Endothelial cell of umbilical vein (primary cell): ENCODE results near the gene ZFYVE26. TPM values are rescaled to one million over a fixed set of nuclear protein-coding genes. Genes with fewer than 3 reads are reported as not detected.

ENCODE experiments used
- BruUV-seq: library from RNA; stranded (reverse); fragments of 400-500 nt; replicated peaks from 2 replicates; lab custom pipeline; 2021; lab: Mats Ljungman, UMichigan
- CTCF ChIA-PET: fragments of 300-600, 350-600 bp; sonication (Branson Sonifier 250); formaldehyde crosslinking; loops from one replicate; lab custom pipeline; 2021; ENCODE audit warnings: antibody characterized with exemption, inconsistent platforms; lab: Charles Lee
- POLR2A ChIA-PET: fragments of 300-600, 350-600 bp; sonication (Branson Sonifier 250); formaldehyde crosslinking; loops from one replicate; lab custom pipeline; 2021; ENCODE audit warnings: antibody characterized with exemption, inconsistent platforms; lab: Charles Lee
- DNase-seq: peaks from one replicate; pipeline ENCODE4 v3.0.0-alpha.2; 2011; ENCODE audit warnings: low read depth, low spot score
- FAIRE-seq: peaks from 2 replicates; lab custom pipeline; 2011; peaks lifted over from hg19 to GRCh38; lab: Jason Lieb, UNC
- H2AFZ ChIP-seq: 2 replicates; pipeline ENCODE4 v1.6.0; 2012; ENCODE audit warnings: low read depth, low read length, control low read depth, inconsistent platforms
- H3K27ac ChIP-seq: 2 replicates; pipeline ENCODE4 v1.5.1; 2011; ENCODE audit warnings: low read depth, mild to moderate bottlenecking, control low read depth, low read length, moderate library complexity; ENCODE audit not compliant: insufficient read depth
- H3K27me3 ChIP-seq, 2 experiments: 2 replicates each; pipeline versions ENCODE4 v1.6.0 to v1.6.1; 2011; ENCODE audit warnings: low read length in 2 of 2, mixed read lengths in 1 of 2; ENCODE audit not compliant: control insufficient read depth in 2 of 2, insufficient read depth in 2 of 2
- H3K36me3 ChIP-seq, 2 experiments: 2 replicates in 1 of 2; 3 replicates in 1 of 2; pipeline ENCODE4 v1.5.1; 2011; ENCODE audit warnings: low read length in 2 of 2, mild to moderate bottlenecking in 1 of 2, moderate library complexity in 1 of 2; ENCODE audit not compliant: control insufficient read depth in 2 of 2, insufficient read depth in 2 of 2; ENCODE audit errors: extremely low read depth in 1 of 2
- H3K4me1 ChIP-seq: 3 replicates; pipeline ENCODE4 v1.5.1; 2011; ENCODE audit warnings: mild to moderate bottlenecking, low read length; ENCODE audit not compliant: control insufficient read depth, insufficient read depth; ENCODE audit errors: extremely low read depth
- H3K4me2 ChIP-seq: 2 replicates; pipeline ENCODE4 v1.6.1; 2011; ENCODE audit warnings: low read length, control low read depth, mixed read lengths; ENCODE audit not compliant: insufficient read depth
- H3K4me3 ChIP-seq, 3 experiments: fragments of 200-600 bp in 1 of 3; sonication (generic), shearing (Covaris generic) in 1 of 3; replicated peaks in 1 of 3; 2 replicates each; pipeline ENCODE4 v1.5.1; 2011 to 2016; ENCODE audit warnings: control low read depth in 3 of 3, low read length in 3 of 3, mild to moderate bottlenecking in 2 of 3, inconsistent platforms in 1 of 3, low read depth in 1 of 3, moderate library complexity in 1 of 3; ENCODE audit not compliant: insufficient read depth in 1 of 3
- H3K79me2 ChIP-seq: 2 replicates; pipeline ENCODE4 v1.6.0; 2012; ENCODE audit warnings: low read length, inconsistent platforms; ENCODE audit not compliant: control insufficient read depth, insufficient read depth
- H3K9ac ChIP-seq: replicated peaks from 2 replicates; pipeline ENCODE3; 2011; ENCODE audit warnings: low read length, control low read depth; ENCODE audit not compliant: insufficient read depth; ENCODE audit errors: extremely low read depth
- H3K9me1 ChIP-seq: replicated peaks from 3 replicates; pipeline ENCODE4 v1.6.0; 2011; ENCODE audit warnings: mild to moderate bottlenecking, low read length; ENCODE audit not compliant: control insufficient read depth, insufficient read depth; ENCODE audit errors: extremely low read depth
- H3K9me3 ChIP-seq: replicated peaks from 2 replicates; pipeline ENCODE4 v1.5.1; 2012; ENCODE audit warnings: low read length, inconsistent platforms; ENCODE audit not compliant: control insufficient read depth, insufficient read depth
- H4K20me1 ChIP-seq: replicated peaks from 2 replicates; pipeline ENCODE3; 2011; ENCODE audit warnings: mild to moderate bottlenecking, low read length; ENCODE audit not compliant: control insufficient read depth, insufficient read depth; ENCODE audit errors: extremely low read depth
- EZH2 ChIP-seq: IDR thresholded peaks from 2 replicates; pipeline ENCODE4 v1.6.1; 2012; ENCODE audit warnings: borderline replicate concordance, low read depth, mild to moderate bottlenecking, moderate library complexity, low read length, inconsistent platforms; ENCODE audit not compliant: severe bottlenecking
- FOS ChIP-seq: IDR thresholded peaks from 2 replicates; pipeline ENCODE4 v1.6.1; 2011; ENCODE audit warnings: mild to moderate bottlenecking, low read length, moderate library complexity, borderline replicate concordance; ENCODE audit not compliant: insufficient read depth
- JUN ChIP-seq: IDR thresholded peaks from 2 replicates; pipeline ENCODE4 v1.6.1; 2011; ENCODE audit warnings: borderline replicate concordance, low read depth; ENCODE audit not compliant: insufficient read length, insufficient read depth
- MYC ChIP-seq: IDR thresholded peaks from one replicate; pipeline ENCODE4 v1.6.1; 2011; ENCODE audit warnings: mild to moderate bottlenecking, low read depth, low read length
- POLR2A ChIP-seq: IDR thresholded peaks from 2 replicates; pipeline ENCODE4 v1.6.1; 2012; ENCODE audit warnings: low read depth, mild to moderate bottlenecking, control low read depth, low read length
- POLR2AphosphoS5 ChIP-seq: IDR thresholded peaks from 2 replicates; pipeline ENCODE4 v1.6.1; 2012; ENCODE audit warnings: low read depth, mild to moderate bottlenecking, control low read depth, low read length, moderate library complexity; ENCODE audit not compliant: insufficient read depth
- dilution Hi-C: fragments of 300-500 bp; cut with MboI; formaldehyde crosslinking; loops from one replicate; pipeline ENCODE4 v1.15.0; 2019; ENCODE audit warnings: low sequenced_read_pairs; ENCODE audit not compliant: extremely low pct_ligation_motif_present
- intact Hi-C: fragments of 100-400 bp; cut with micrococcal nuclease; formaldehyde crosslinking; loops from one replicate; pipeline ENCODE4 v1.10.0; 2022
- polyA plus RNA-seq, 4 experiments: library from polyadenylated mRNA; depleted of rRNA in 3 of 4; stranded (reverse) in 3 of 4; unstranded in 1 of 4; fragments of >200 nt; gene quantifications; 2 replicates each; pipeline versions ENCODE4 v1.2.1 to v1.2.3, GENCODE V29; 2011 to 2012; ENCODE audit warnings: missing spikeins in 1 of 4
- total RNA-seq: library from RNA; stranded (reverse); gene quantifications from 2 replicates; pipeline ENCODE4 v1.2.3, GENCODE V29; 2021
- TF ChIP-seq, protein P1 (sequence below): IDR thresholded peaks from 2 replicates; pipeline ENCODE4 v1.6.1; 2011; ENCODE audit not compliant: insufficient read depth, insufficient read length

The ZFYVE26 gene
- total and polyA plus RNA-seq, 2 donors (not counting 3 experiments of a cell fraction or from before 2014, with no cell fraction given), result 15.3 to 26.3 TPM

DNA sequence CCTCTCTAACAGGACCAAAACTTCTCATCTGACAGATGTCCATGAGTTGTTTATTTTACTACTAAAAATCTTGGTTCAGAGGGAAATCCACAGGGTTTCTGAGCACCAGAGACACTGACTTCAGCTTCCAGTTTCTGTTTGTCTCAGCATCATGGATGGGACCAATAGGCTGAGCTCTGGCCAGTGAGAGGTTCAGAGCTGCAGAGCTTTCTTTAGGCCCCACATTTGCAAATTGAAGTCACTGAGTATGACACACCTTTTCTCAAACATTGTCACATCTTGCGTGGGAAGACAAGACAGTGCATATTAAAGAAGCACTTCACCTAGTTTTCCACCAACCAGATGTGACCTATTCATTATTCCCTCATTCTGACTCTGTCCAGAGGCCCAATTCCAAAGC is 69.5 kb downstream of the ZFYVE26 start:
- no peak overlapping the region for H3K9ac ChIP-seq
- ChIA-PET POLR2A (no interaction called here), CTCF (no interaction called here)
- H3K4me1 ChIP-seq, result no peaks in the 10 kb centered on the region
- H4K20me1 ChIP-seq, result no peaks in the 10 kb centered on the region
- TF ChIP-seq EZH2, result no peak
- no peak for TF ChIP-seq MYC
- TF ChIP-seq FOS, result no peak
- TF ChIP-seq POLR2A, result no peak
- intact Hi-C loops, result no loop called here
- no peak overlapping the region for H3K4me3 ChIP-seq
- no peaks in the 10 kb centered on the region for H3K79me2 ChIP-seq
- no peaks in the 10 kb centered on the region for H3K9me3 ChIP-seq
- dilution Hi-C loops, result no loop called here
- H3K36me3 ChIP-seq, result peaks cover 2 to 16% of the 10 kb centered on the region in 2 experiments
- FAIRE-seq, result no peak
- DNase-seq, result no peak
- no peaks in the 10 kb centered on the region for H3K9me1 ChIP-seq
- BruUV-seq, result TSS peak; percentile 10
- no peak overlapping the region for H3K27ac ChIP-seq
- no peaks in the 10 kb centered on the region for H3K27me3 ChIP-seq
- H2AFZ ChIP-seq, result no peak overlapping the region
- H3K4me2 ChIP-seq, result no peak overlapping the region

DNA sequence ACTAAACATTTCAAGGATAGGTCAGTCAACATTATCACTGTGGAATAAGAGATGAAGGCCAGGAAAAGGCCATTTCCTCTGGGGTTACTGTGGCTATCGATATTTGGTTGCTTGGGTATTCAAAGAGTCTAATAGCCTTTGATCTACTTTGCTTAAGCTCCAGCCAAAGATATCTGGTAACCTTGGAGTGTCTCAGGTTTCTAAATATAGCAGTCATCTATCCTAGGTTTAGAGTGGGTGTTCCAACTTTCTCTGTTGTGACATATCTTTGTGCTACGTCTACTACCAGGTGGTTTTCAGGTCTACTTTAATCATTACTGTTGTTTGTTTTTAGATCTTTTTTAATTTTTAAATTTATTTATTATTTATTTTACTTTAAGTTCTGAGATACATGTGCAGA is 72.3 kb downstream of the ZFYVE26 start:
- no peaks in the 10 kb centered on the region for H3K79me2 ChIP-seq
- no peaks in the 10 kb centered on the region for H3K27me3 ChIP-seq
- intact Hi-C loops, result no loop called here
- no peak overlapping the region for H3K4me2 ChIP-seq
- no peak for DNase-seq
- H3K9ac ChIP-seq, result no peak overlapping the region
- ChIA-PET POLR2A (no interaction called here), CTCF (no interaction called here)
- H3K9me1 ChIP-seq, result no peaks in the 10 kb centered on the region
- no peak for FAIRE-seq
- no peak overlapping the region for H2AFZ ChIP-seq
- H3K4me3 ChIP-seq, result no peak overlapping the region
- TF ChIP-seq MYC (no peak), POLR2AphosphoS5 (no peak), EZH2 (no peak), POLR2A (no peak), JUN (no peak)
- TF ChIP-seq, protein P1, sequence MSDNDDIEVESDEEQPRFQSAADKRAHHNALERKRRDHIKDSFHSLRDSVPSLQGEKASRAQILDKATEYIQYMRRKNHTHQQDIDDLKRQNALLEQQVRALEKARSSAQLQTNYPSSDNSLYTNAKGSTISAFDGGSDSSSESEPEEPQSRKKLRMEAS, result no peak
- H3K4me1 ChIP-seq, result no peaks in the 10 kb centered on the region
- dilution Hi-C loops, result no loop called here
- no peak overlapping the region for H3K27ac ChIP-seq
- H3K9me3 ChIP-seq, result no peaks in the 10 kb centered on the region
- no peaks in the 10 kb centered on the region for H3K36me3 ChIP-seq
- BruUV-seq, result no TSS peak
- no peaks in the 10 kb centered on the region for H4K20me1 ChIP-seq
